Measurements from ENCODE around the gene NEMP1. TPM values are rescaled to one million over a fixed set of nuclear protein-coding genes. Genes with fewer than 3 reads are reported as not detected.

Gene NEMP1
- total and polyA plus RNA-seq, 10 of the 15 experiments (the other 5 are each of a cell fraction or from before 2014, with no cell fraction given): 4.0 to 45.9 (median 19.8) TPM

DNA sequence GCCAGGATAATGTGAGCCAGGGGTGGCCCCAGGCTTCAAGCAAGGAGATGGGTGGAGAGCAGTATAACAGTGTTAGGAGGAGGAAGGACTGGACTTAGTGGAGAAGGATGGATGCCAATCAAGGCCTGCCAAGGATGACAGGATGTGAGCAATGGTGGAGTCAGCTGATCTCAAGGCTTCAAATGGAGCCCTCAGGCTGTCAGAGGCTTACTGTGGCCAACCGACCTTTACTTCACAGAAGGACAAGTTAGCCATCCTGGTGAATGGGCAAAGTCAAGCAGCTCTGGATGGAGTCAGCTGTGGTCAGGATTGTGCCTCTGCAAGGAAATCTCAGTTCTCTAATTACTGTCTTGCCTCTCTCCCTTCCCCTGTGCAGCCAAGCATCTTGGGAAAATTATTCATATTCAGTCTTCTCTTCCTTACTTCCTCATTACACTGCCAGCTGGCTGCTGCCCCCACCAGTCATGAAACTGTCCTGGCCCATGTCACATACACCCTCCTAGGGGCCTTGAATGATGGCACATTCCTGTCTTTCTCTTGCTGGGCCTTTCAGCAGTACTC, 40.2 kb upstream of the NEMP1 start (continued):
- TF ChIP-seq EED (IDR thresholded peaks at IDR 0.05; ENCODE audit: low read depth): peak; percentile 54; the same call in 1 of the 2 replicates

DNA sequence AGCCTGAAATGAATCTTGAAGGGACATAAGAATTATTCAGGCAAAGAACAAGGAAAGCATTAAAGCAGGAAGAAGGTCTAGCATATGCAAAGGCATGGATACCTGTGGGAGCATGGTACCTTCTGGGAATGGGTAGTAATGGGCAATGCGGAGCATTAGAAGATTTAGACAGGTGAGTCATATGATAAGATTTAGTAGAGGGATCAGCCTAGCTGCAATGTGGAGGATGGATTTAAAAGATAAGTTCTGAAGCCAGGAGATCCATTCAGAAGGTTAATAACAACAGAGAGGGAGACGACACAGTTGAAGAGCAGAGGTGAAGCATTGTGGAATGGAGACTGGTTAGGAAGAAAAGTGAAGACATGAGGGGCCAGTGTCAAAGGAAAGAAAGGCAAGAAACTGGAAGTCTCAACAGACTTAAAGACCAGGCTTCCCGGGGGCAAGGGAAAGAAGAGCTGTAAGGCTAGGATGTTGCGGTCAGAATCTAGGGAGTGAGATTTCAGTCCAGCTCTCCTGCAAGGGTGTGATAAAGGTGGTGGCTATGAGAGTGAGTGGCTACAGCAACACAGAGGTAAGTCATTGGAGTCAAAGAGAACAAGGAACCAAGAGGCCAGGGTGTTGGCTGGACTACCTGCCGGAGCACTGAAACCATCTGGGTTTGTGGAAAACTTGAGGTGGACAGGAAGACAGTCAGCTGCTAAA, 38.1 kb upstream of the NEMP1 start:
- no peaks in the 10 kb centered on the region for H3K27me3 ChIP-seq (replicated peaks in 1 of 2; ENCODE audit: control insufficient read depth in 2 of 2, insufficient read depth in 2 of 2, low read length in 1 of 2)
- no peaks in the 10 kb centered on the region for H3K9me3 ChIP-seq (replicated peaks; ENCODE audit: control insufficient read depth, insufficient read depth, low read length)
- POLR2A ChIA-PET: interaction anchor here (0.5 to 1.3 kb wide), 2 partner anchors 48 to 486 kb away, joined by 4 to 5 read pairs; no protein-coding TSS in a partner anchor
- no peak overlapping the region for H3K27ac ChIP-seq (ENCODE audit: control insufficient read depth, insufficient read depth)
- H3K36me3 ChIP-seq (ENCODE audit: control insufficient read depth in 2 of 2, insufficient read depth in 2 of 2, low read length in 1 of 2): no peaks in the 10 kb centered on the region
- H3K4me3 ChIP-seq: no peak overlapping the region
- in situ Hi-C loops (cut with MboI): no loop called here
- TF ChIP-seq YY1 (IDR thresholded peaks at IDR 0.05; ENCODE audit: low read depth, low read length) (no peak), HCFC1 (IDR thresholded peaks at IDR 0.05; ENCODE audit: low read length) (no peak), RB1 (IDR thresholded peaks at IDR 0.05; ENCODE audit: borderline replicate concordance) (no peak), IRF4 (IDR thresholded peaks at IDR 0.05; ENCODE audit: low read depth, low read length) (no peak), SMARCA5 (IDR thresholded peaks at IDR 0.05) (no peak), ETV6 (conservative IDR thresholded peaks at IDR 0.05 in 1 of 2, IDR thresholded peaks at IDR 0.05 in 1 of 2; ENCODE audit: borderline replicate concordance in 1 of 2, low read depth in 1 of 2) (no peak), HDGF (IDR thresholded peaks at IDR 0.05) (no peak), CBFB (IDR thresholded peaks at IDR 0.05; ENCODE audit: low read depth) (no peak), PAX8 (IDR thresholded peaks at IDR 0.05) (no peak), CREB1 (IDR thresholded peaks at IDR 0.05; ENCODE audit: low read depth) (no peak), DPF2 (IDR thresholded peaks at IDR 0.05) (no peak)
- TF ChIP-seq, protein P1, sequence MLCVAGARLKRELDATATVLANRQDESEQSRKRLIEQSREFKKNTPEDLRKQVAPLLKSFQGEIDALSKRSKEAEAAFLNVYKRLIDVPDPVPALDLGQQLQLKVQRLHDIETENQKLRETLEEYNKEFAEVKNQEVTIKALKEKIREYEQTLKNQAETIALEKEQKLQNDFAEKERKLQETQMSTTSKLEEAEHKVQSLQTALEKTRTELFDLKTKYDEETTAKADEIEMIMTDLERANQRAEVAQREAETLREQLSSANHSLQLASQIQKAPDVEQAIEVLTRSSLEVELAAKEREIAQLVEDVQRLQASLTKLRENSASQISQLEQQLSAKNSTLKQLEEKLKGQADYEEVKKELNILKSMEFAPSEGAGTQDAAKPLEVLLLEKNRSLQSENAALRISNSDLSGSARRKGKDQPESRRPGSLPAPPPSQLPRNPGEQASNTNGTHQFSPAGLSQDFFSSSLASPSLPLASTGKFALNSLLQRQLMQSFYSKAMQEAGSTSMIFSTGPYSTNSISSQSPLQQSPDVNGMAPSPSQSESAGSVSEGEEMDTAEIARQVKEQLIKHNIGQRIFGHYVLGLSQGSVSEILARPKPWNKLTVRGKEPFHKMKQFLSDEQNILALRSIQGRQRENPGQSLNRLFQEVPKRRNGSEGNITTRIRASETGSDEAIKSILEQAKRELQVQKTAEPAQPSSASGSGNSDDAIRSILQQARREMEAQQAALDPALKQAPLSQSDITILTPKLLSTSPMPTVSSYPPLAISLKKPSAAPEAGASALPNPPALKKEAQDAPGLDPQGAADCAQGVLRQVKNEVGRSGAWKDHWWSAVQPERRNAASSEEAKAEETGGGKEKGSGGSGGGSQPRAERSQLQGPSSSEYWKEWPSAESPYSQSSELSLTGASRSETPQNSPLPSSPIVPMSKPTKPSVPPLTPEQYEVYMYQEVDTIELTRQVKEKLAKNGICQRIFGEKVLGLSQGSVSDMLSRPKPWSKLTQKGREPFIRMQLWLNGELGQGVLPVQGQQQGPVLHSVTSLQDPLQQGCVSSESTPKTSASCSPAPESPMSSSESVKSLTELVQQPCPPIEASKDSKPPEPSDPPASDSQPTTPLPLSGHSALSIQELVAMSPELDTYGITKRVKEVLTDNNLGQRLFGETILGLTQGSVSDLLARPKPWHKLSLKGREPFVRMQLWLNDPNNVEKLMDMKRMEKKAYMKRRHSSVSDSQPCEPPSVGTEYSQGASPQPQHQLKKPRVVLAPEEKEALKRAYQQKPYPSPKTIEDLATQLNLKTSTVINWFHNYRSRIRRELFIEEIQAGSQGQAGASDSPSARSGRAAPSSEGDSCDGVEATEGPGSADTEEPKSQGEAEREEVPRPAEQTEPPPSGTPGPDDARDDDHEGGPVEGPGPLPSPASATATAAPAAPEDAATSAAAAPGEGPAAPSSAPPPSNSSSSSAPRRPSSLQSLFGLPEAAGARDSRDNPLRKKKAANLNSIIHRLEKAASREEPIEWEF (IDR thresholded peaks at IDR 0.05; ENCODE audit: insufficient replicate concordance, low read depth, low read length): no peak
- H3K4me1 ChIP-seq (ENCODE audit: control insufficient read depth, insufficient read depth, low read length): peaks cover 21% of the 10 kb centered on the region
- no peak overlapping the region for H2AFZ ChIP-seq (ENCODE audit: control insufficient read depth, low read depth, low read length)
- H3K9ac ChIP-seq (ENCODE audit: control insufficient read depth, insufficient read depth, low read length): no peak overlapping the region
- DNase-seq (ENCODE audit: low read depth, low spot score) (no peak), FAIRE-seq (no peak), ATAC-seq (no peak)
- H3K79me2 ChIP-seq (ENCODE audit: control insufficient read depth, insufficient read depth, low read length): peaks cover under 1% of the 10 kb centered on the region
- CTCF ChIA-PET: interaction anchor here (0.8 to 2.2 kb wide), 8 partner anchors 7 to 112 kb away, joined by 3 to 15 read pairs (median 5); no protein-coding TSS in a partner anchor
- intact Hi-C loops (cut with micrococcal nuclease; ENCODE audit: unreplicated experiment): no loop called here
- no peak overlapping the region for H3K4me2 ChIP-seq (ENCODE audit: control insufficient read depth, insufficient read depth)
- RAD21 ChIA-PET (ENCODE audit: unreplicated experiment): interaction anchor here (0.6 to 2.3 kb wide), 5 partner anchors 46 to 66 kb away, joined by 3 to 12 read pairs (median 4); no protein-coding TSS in a partner anchor
- BruUV-seq (replicated peaks): no TSS peak
- SMC1A ChIA-PET (ENCODE audit: uncharacterized antibody, unreplicated experiment): interaction anchor here (1.0 to 1.5 kb wide), 4 partner anchors 9 to 51 kb away, joined by 3 to 5 read pairs (median 4); no protein-coding TSS in a partner anchor
- WGBS (ENCODE audit: insufficient coverage, insufficient replicate concordance, low lambda C conversion rate, missing lambda C conversion rate): 69% methylated on average over 5 of the region's 5 CpGs
- no peaks in the 10 kb centered on the region for H4K20me1 ChIP-seq (ENCODE audit: control insufficient read depth, insufficient read depth)
